Adipocyte (in vitro differentiated cells): Measurements from ENCODE around the gene GPN2.
A peak's percentile ranks its signal among the peaks of the same experiment; 100 is the strongest.

Source experiments
- DNase-seq: peaks from one replicate; pipeline ENCODE4 v3.0.0-alpha.2; 2015; ENCODE audit warnings: low read depth
- H3K27me3 ChIP-seq: replicated peaks from 2 replicates; pipeline ENCODE4 v1.7.0; 2013; ENCODE audit warnings: mild to moderate bottlenecking, low read length, moderate library complexity; ENCODE audit not compliant: control insufficient read depth, insufficient read depth
- H3K36me3 ChIP-seq: 2 replicates; pipeline ENCODE4 v1.7.0; 2013; ENCODE audit warnings: low read length, mild to moderate bottlenecking, moderate library complexity; ENCODE audit not compliant: control insufficient read depth, insufficient read depth, severe bottlenecking
- H3K4me1 ChIP-seq: 2 replicates; pipeline ENCODE4 v1.7.0; 2013; ENCODE audit warnings: mild to moderate bottlenecking, low read length, moderate library complexity; ENCODE audit not compliant: control insufficient read depth, insufficient read depth
- H3K4me3 ChIP-seq: 2 replicates; pipeline ENCODE4 v1.7.0; 2013; ENCODE audit warnings: mild to moderate bottlenecking, low read length, moderate library complexity
- H3K9ac ChIP-seq: 2 replicates; pipeline ENCODE4 v1.7.0; 2013; ENCODE audit warnings: mild to moderate bottlenecking, low read length, moderate library complexity
- H3K9me3 ChIP-seq: 2 replicates; pipeline ENCODE4 v1.7.0; 2013; ENCODE audit warnings: mild to moderate bottlenecking, low read length, moderate library complexity; ENCODE audit not compliant: control insufficient read depth

GPN2 gene

GRCh38 chr1:26889551-26890466, at the start of gene GPN2:
TSS of gene GPN2 (minus strand) at chr1:26890283. CDS start at chr1:26890096, 187 bp downstream.
- Histone ChIP-seq H3K9ac (peak within 1 kb of the TSS; percentile 97), H3K36me3 (peaks cover 58% of the 10 kb centered on the region), H3K27me3 (no peaks in the 10 kb centered on the region), H3K4me3 (peak within 1 kb of the TSS; percentile 94), H3K4me1 (peaks cover 15% of the 10 kb centered on the region), H3K9me3 (no peaks in the 10 kb centered on the region)
- DNase-seq, result peak; percentile 90

GRCh38 chr1:26938659-26939025, 48.6 kb upstream of the GPN2 start:
- H3K36me3 ChIP-seq, result peaks cover 40% of the 10 kb centered on the region
- H3K4me3 ChIP-seq, result no peak overlapping the region
- no peaks in the 10 kb centered on the region for H3K27me3 ChIP-seq
- H3K9ac ChIP-seq, result no peak overlapping the region
- H3K4me1 ChIP-seq, result peaks cover 5% of the 10 kb centered on the region
- H3K9me3 ChIP-seq, result no peaks in the 10 kb centered on the region
- no peak for DNase-seq

GRCh38 chr1:26938004-26938658, 48.0 kb upstream of the GPN2 start:
- H3K4me3 ChIP-seq, result no peak overlapping the region
- H3K27me3 ChIP-seq, result no peaks in the 10 kb centered on the region
- H3K36me3 ChIP-seq, result peaks cover 35% of the 10 kb centered on the region
- H3K9me3 ChIP-seq, result no peaks in the 10 kb centered on the region
- DNase-seq, result no peak
- H3K9ac ChIP-seq, result peak overlapping the region; percentile 20
- H3K4me1 ChIP-seq, result peaks cover 5% of the 10 kb centered on the region

DNA sequence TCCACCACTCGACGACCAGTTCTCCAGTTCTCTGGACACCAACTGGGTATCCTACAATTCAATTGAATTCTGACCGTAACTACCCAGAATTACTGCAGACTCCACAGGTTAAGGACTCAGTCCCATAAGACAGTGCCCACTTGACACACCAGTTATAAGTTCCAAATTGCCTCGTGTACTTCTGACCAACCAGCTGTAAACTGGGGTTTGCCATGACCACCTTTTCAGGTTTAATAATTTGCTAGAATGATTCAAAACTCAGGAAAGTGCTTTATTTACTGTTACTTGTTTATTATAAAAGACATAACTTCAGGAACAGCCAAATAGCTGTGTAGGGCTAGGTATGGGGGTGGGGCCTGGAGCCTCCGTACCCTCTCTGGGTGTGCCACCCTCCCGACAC, 46.7 kb upstream of the GPN2 start:
- no peak overlapping the region for H3K9ac ChIP-seq
- H3K4me1 ChIP-seq, result peaks cover 5% of the 10 kb centered on the region
- no peak overlapping the region for H3K4me3 ChIP-seq
- no peaks in the 10 kb centered on the region for H3K9me3 ChIP-seq
- no peaks in the 10 kb centered on the region for H3K27me3 ChIP-seq
- peaks cover 22% of the 10 kb centered on the region for H3K36me3 ChIP-seq
- DNase-seq, result no peak

DNA sequence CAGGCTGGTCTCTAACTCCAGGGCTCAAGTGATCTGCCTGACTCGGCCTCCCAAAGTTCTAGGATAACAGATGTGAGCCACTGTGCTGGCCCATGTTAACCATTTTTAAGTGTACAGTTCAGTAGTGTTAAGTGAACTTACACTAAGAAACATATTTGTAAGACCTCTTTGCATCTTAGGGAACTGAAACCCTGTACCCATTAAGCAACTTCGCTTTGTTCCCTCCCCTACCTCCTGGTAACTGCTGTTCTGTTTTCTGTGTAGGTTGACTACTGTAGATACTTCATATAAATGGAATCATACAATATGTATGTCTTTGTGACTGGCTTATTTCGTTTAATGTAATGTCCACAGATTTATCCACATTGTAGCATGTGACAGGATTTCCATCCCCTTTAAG, 42.4 kb upstream of the GPN2 start:
- DNase-seq, result no peak
- no peak overlapping the region for H3K9ac ChIP-seq
- H3K9me3 ChIP-seq, result no peaks in the 10 kb centered on the region
- no peak overlapping the region for H3K4me3 ChIP-seq
- no peaks in the 10 kb centered on the region for H3K27me3 ChIP-seq
- H3K4me1 ChIP-seq, result no peaks in the 10 kb centered on the region
- peaks cover 43% of the 10 kb centered on the region for H3K36me3 ChIP-seq

GRCh38 chr1:26923711-26924110, 33.6 kb upstream of the GPN2 start:
- Histone ChIP-seq H3K9ac (no peak overlapping the region), H3K36me3 (peaks cover 45% of the 10 kb centered on the region), H3K9me3 (no peaks in the 10 kb centered on the region), H3K4me1 (peaks cover 18% of the 10 kb centered on the region), H3K27me3 (no peaks in the 10 kb centered on the region), H3K4me3 (no peak overlapping the region)
- no peak for DNase-seq

DNA sequence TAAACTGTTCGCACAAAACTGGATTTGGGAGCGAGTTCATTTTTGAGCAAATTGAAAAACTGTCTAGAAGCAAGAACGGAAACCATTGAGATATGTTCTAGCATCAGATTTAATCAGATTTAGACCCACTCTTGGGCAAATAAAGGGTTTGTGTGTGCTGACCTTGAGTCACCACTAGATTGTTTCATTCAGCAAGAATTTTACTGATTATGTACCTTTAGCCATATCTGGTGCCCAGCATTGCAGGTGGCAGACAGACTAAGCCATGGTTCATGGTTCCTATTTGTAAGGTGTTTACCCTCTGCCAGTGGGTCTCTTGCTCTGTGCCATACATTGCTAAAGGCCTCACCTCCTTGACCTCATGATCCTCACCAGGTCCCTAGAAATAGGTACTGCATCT, 32.8 kb upstream of the GPN2 start:
- H3K4me3 ChIP-seq, result peak overlapping the region; percentile 93
- no peaks in the 10 kb centered on the region for H3K9me3 ChIP-seq
- peaks cover 37% of the 10 kb centered on the region for H3K36me3 ChIP-seq
- DNase-seq, result no peak
- H3K9ac ChIP-seq, result peak overlapping the region; percentile 96
- H3K27me3 ChIP-seq, result no peaks in the 10 kb centered on the region
- H3K4me1 ChIP-seq, result peaks cover 18% of the 10 kb centered on the region

GRCh38 chr1:26922431-26922729, 32.3 kb upstream of the GPN2 start:
- peak overlapping the region; percentile 93 for H3K4me3 ChIP-seq
- H3K9me3 ChIP-seq, result no peaks in the 10 kb centered on the region
- peaks cover 32% of the 10 kb centered on the region for H3K36me3 ChIP-seq
- no peak for DNase-seq
- H3K9ac ChIP-seq, result peak overlapping the region; percentile 96
- H3K27me3 ChIP-seq, result no peaks in the 10 kb centered on the region
- H3K4me1 ChIP-seq, result peaks cover 18% of the 10 kb centered on the region

GRCh38 chr1:26921540-26922430, 31.7 kb upstream of the GPN2 start, which contains the start of gene NUDC:
TSS of gene NUDC (plus strand) at chr1:26921743. CDS start at chr1:26921849, 106 bp downstream.
- Histone ChIP-seq H3K4me1 (peaks cover 18% of the 10 kb centered on the region), H3K27me3 (no peaks in the 10 kb centered on the region), H3K9me3 (no peaks in the 10 kb centered on the region), H3K36me3 (peaks cover 27% of the 10 kb centered on the region), H3K9ac (peak within 1 kb of the TSS; percentile 96), H3K4me3 (peak within 1 kb of the TSS; percentile 93)
- DNase-seq, result peak; percentile 99

DNA sequence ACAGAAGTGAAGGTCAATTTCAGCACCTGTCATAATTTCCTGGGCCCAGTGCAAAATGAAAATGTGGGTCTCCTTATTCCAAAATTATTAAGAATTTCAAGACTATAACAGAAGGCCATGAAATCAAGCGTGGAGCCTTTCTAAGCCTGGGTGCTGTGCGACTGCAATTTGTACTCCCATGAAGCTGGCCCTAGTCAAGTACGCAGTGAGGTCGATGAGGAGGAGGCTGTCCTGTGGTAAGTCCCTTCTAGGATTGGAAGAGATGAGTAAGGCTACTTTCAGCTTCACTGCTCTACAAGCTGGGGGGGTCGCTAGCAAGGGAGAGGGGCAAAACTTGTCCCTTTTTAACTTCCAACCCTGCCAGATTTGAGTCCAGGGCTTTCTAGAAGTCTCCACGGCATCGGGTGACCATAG, 31.1 kb upstream of the GPN2 start:
- Histone ChIP-seq H3K27me3 (no peaks in the 10 kb centered on the region), H3K9me3 (no peaks in the 10 kb centered on the region), H3K9ac (peak overlapping the region; percentile 96), H3K4me1 (peaks cover 18% of the 10 kb centered on the region), H3K4me3 (peak overlapping the region; percentile 93), H3K36me3 (peaks cover 20% of the 10 kb centered on the region)
- DNase-seq, result no peak
